HEK293 (cell line): ENCODE measurements around the gene COX6A1.

Source experiments
- CTCF ChIA-PET: fragments of 350-600 bp; formaldehyde crosslinking; extraction: SDS; loops from one replicate; lab custom pipeline; 2021; ENCODE audit warnings: antibody characterized with exemption; lab: Yijun Ruan, JAX
- POLR2A ChIA-PET: fragments of 300-600 bp; formaldehyde crosslinking; extraction: SDS; loops from one replicate; lab custom pipeline; 2020; ENCODE audit warnings: antibody characterized with exemption, inconsistent platforms; lab: Yijun Ruan, JAX
- H3K27ac ChIP-seq: fragments of 200-500 bp; sonication (Bioruptor generic); 2 replicates; pipeline ENCODE4 v1.5.1; 2014; ENCODE audit warnings: low read depth, low read length, control low read depth, inconsistent platforms; ENCODE audit errors: extremely low read depth
- H3K36me3 ChIP-seq, 2 experiments: fragments of 200-500 bp in 1 of 2; sonication (Bioruptor generic) in 1 of 2; 1 replicate in 1 of 2; 2 replicates in 1 of 2; pipeline ENCODE4 v1.5.1; 2014 to 2017; ENCODE audit warnings: inconsistent platforms in 2 of 2, low read length in 2 of 2; ENCODE audit not compliant: control insufficient read depth in 2 of 2, insufficient read depth in 1 of 2
- H3K4me1 ChIP-seq: fragments of 200-500 bp; sonication (Bioruptor generic); 2 replicates; pipeline ENCODE4 v1.5.1; 2014; ENCODE audit warnings: mild to moderate bottlenecking, low read length, inconsistent platforms; ENCODE audit not compliant: control insufficient read depth, insufficient read depth
- H3K4me3 ChIP-seq: 2 replicates; pipeline ENCODE4 v1.5.1; 2011; ENCODE audit warnings: low read depth, mild to moderate bottlenecking, control low read depth, low read length, moderate library complexity
- H3K9me3 ChIP-seq: fragments of 200-500 bp; sonication (Bioruptor generic); 2 replicates; pipeline ENCODE4 v1.5.1; 2014; ENCODE audit warnings: low read depth, low read length, inconsistent platforms; ENCODE audit not compliant: control insufficient read depth, insufficient read depth
- KLF1 ChIP-seq: fragments of 450-650 bp; formaldehyde crosslinking; IDR thresholded peaks from 2 replicates; pipeline ENCODE4 v1.5.1; 2016; ENCODE audit warnings: missing biosample characterization, missing genetic modification characterization
- KLF9 ChIP-seq: fragments of 450-650 bp; formaldehyde crosslinking; IDR thresholded peaks from 2 replicates; pipeline ENCODE4 v1.5.1; 2016; ENCODE audit warnings: missing biosample characterization, missing genetic modification characterization, low read depth
- PRDM10 ChIP-seq: fragments of 450-650 bp; formaldehyde crosslinking; IDR thresholded peaks from 2 replicates; pipeline ENCODE4 v1.5.1; 2016; ENCODE audit warnings: missing biosample characterization, missing genetic modification characterization
- PRDM6 ChIP-seq: fragments of 450-650 bp; formaldehyde crosslinking; IDR thresholded peaks from 2 replicates; pipeline ENCODE4 v1.5.1; 2017; ENCODE audit warnings: missing biosample characterization, missing genetic modification characterization
- REST ChIP-seq: fragments of 450-650 bp; formaldehyde crosslinking; IDR thresholded peaks from 2 replicates; pipeline ENCODE4 v1.5.1; 2016; ENCODE audit warnings: missing biosample characterization, missing genetic modification characterization
- SCRT1 ChIP-seq: fragments of 450-650 bp; formaldehyde crosslinking; IDR thresholded peaks from 2 replicates; pipeline ENCODE4 v1.5.1; 2016; ENCODE audit warnings: missing biosample characterization, missing genetic modification characterization, borderline replicate concordance
- SP7 ChIP-seq: fragments of 450-650 bp; formaldehyde crosslinking; IDR thresholded peaks from 2 replicates; pipeline ENCODE4 v1.5.1; 2016; ENCODE audit warnings: missing biosample characterization, missing genetic modification characterization
- ZBTB6 ChIP-seq: fragments of 450-650 bp; formaldehyde crosslinking; IDR thresholded peaks from 2 replicates; pipeline ENCODE4 v1.5.1; 2017; ENCODE audit warnings: missing biosample characterization, missing genetic modification characterization
- ZBTB8A ChIP-seq: fragments of 450-650 bp; formaldehyde crosslinking; IDR thresholded peaks from 2 replicates; pipeline ENCODE4 v1.5.1; 2016; ENCODE audit warnings: missing biosample characterization, missing genetic modification characterization
- ZNF2 ChIP-seq: fragments of 450-650 bp; formaldehyde crosslinking; IDR thresholded peaks from 2 replicates; pipeline ENCODE4 v1.5.1; 2016; ENCODE audit warnings: missing biosample characterization, missing genetic modification characterization
- ZNF221 ChIP-seq: fragments of 450-650 bp; formaldehyde crosslinking; IDR thresholded peaks from 2 replicates; pipeline ENCODE4 v1.5.1; 2017; ENCODE audit warnings: missing biosample characterization, missing genetic modification characterization, borderline replicate concordance
- ZNF335 ChIP-seq: fragments of 450-650 bp; formaldehyde crosslinking; conservative IDR thresholded peaks from 2 replicates; pipeline ENCODE4 v1.5.1; 2016; ENCODE audit warnings: missing biosample characterization, missing genetic modification characterization
- ZNF426 ChIP-seq: fragments of 450-650 bp; formaldehyde crosslinking; IDR thresholded peaks from 2 replicates; pipeline ENCODE4 v1.5.1; 2017; ENCODE audit warnings: missing biosample characterization, missing genetic modification characterization, mild to moderate bottlenecking, inconsistent platforms, moderate library complexity
- ZNF558 ChIP-seq: fragments of 450-650 bp; formaldehyde crosslinking; IDR thresholded peaks from 2 replicates; pipeline ENCODE4 v1.5.1; 2016; ENCODE audit warnings: missing biosample characterization, missing genetic modification characterization
- ZNF600 ChIP-seq: fragments of 450-650 bp; formaldehyde crosslinking; IDR thresholded peaks from 2 replicates; pipeline ENCODE4 v1.5.1; 2016; ENCODE audit warnings: missing biosample characterization, missing genetic modification characterization
- ZNF660 ChIP-seq: fragments of 450-650 bp; IDR thresholded peaks from 2 replicates; pipeline ENCODE4 v1.5.1; 2018; ENCODE audit warnings: missing biosample characterization, mild to moderate bottlenecking, missing genetic modification characterization
- ZSCAN18 ChIP-seq: fragments of 450-650 bp; formaldehyde crosslinking; IDR thresholded peaks from 2 replicates; pipeline ENCODE4 v1.5.1; 2016; ENCODE audit warnings: missing biosample characterization, missing genetic modification characterization
- TF ChIP-seq, protein P1 (sequence below): fragments of 450-650 bp; formaldehyde crosslinking; IDR thresholded peaks from 2 replicates; pipeline ENCODE4 v1.5.1; 2016; ENCODE audit warnings: missing biosample characterization, missing genetic modification characterization

The COX6A1 gene

GRCh38 chr12:120465756-120466155 lies 27.8 kb downstream of the COX6A1 start:
- Histone ChIP-seq H3K9me3 (no peaks in the 10 kb centered on the region), H3K4me1 (peaks cover 8% of the 10 kb centered on the region; the same call in 1 of the 2 replicates), H3K4me3 (no peak overlapping the region), H3K36me3 (peaks cover 65 to 69% of the 10 kb centered on the region in 2 experiments), H3K27ac (no peak overlapping the region)
- POLR2A ChIA-PET = interaction anchor here (0.5 to 2.3 kb wide), 4 partner anchors 10 to 99 kb away, joined by 3 to 22 read pairs (median 6); partner anchors contain the start of genes DYNLL1, GATC and TRIAP1
- CTCF ChIA-PET = interaction anchor here (0.6 to 3.1 kb wide), 13 partner anchors 9 to 210 kb away, joined by 3 to 30 read pairs (median 6); no protein-coding TSS in a partner anchor
- TF ChIP-seq ZNF426 = no peak
- peak; percentile 75 for TF ChIP-seq PRDM6 (tag by site-specific recombination)

GRCh38 chr12:120466560-120467315 lies 28.8 kb downstream of the COX6A1 start:
- no peak overlapping the region for H3K4me3 ChIP-seq
- ChIA-PET POLR2A (interaction anchor here (1.5 to 4.7 kb wide), 4 partner anchors 14 to 30 kb away, joined by 7 to 38 read pairs (median 16); partner anchors contain the start of genes DYNLL1, GATC and TRIAP1), CTCF (interaction anchor here (0.6 to 3.1 kb wide), 24 partner anchors 10 to 505 kb away, joined by 3 to 30 read pairs (median 4); no protein-coding TSS in a partner anchor)
- peaks cover 55 to 60% of the 10 kb centered on the region in 2 experiments for H3K36me3 ChIP-seq
- H3K27ac ChIP-seq = no peak overlapping the region
- no peaks in the 10 kb centered on the region for H3K9me3 ChIP-seq
- H3K4me1 ChIP-seq = peaks cover 10% of the 10 kb centered on the region; the same call in 1 of the 2 replicates
- 0 out of 2 replicates have a peak, but pooled peaks have one; percentile 27 for TF ChIP-seq ZNF660 (tag by site-specific recombination)
- 0 out of 2 replicates have a peak, but pooled peaks have one; percentile 31 for TF ChIP-seq SP7 (tag by site-specific recombination)
- no peak for TF ChIP-seq REST (tag by site-specific recombination)
- no peak for TF ChIP-seq ZBTB6 (tag by site-specific recombination)
- 0 out of 2 replicates have a peak, but pooled peaks have one; percentile 15 for TF ChIP-seq ZNF335 (tag by site-specific recombination)
- TF ChIP-seq ZNF221 (tag by site-specific recombination) = no peak
- TF ChIP-seq, protein P1, sequence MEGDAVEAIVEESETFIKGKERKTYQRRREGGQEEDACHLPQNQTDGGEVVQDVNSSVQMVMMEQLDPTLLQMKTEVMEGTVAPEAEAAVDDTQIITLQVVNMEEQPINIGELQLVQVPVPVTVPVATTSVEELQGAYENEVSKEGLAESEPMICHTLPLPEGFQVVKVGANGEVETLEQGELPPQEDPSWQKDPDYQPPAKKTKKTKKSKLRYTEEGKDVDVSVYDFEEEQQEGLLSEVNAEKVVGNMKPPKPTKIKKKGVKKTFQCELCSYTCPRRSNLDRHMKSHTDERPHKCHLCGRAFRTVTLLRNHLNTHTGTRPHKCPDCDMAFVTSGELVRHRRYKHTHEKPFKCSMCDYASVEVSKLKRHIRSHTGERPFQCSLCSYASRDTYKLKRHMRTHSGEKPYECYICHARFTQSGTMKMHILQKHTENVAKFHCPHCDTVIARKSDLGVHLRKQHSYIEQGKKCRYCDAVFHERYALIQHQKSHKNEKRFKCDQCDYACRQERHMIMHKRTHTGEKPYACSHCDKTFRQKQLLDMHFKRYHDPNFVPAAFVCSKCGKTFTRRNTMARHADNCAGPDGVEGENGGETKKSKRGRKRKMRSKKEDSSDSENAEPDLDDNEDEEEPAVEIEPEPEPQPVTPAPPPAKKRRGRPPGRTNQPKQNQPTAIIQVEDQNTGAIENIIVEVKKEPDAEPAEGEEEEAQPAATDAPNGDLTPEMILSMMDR (tag by site-specific recombination) = peak; percentile 74
- no peak for TF ChIP-seq ZSCAN18 (tag by site-specific recombination)
- no peak for TF ChIP-seq ZNF558 (tag by site-specific recombination)
- TF ChIP-seq ZBTB8A (tag by site-specific recombination) = 0 out of 2 replicates have a peak, but pooled peaks have one; percentile 18
- TF ChIP-seq ZNF600 (tag by site-specific recombination) = peak; percentile 44; the same call in 1 of the 2 replicates
- 0 out of 2 replicates have a peak, but pooled peaks have one; percentile 18 for TF ChIP-seq SCRT1 (tag by site-specific recombination)
- TF ChIP-seq PRDM10 (tag by site-specific recombination) = peak; percentile 92
- TF ChIP-seq KLF9 (tag by site-specific recombination) = no peak
- TF ChIP-seq ZNF2 (tag by site-specific recombination) = 0 out of 2 replicates have a peak, but pooled peaks have one; percentile 29
- no peak for TF ChIP-seq KLF1 (tag by site-specific recombination)
